Lung (tissue), 12 donors: Measurements from ENCODE around the gene ACTR5. TPM values are rescaled to one million over a fixed set of nuclear protein-coding genes. Genes with fewer than 3 reads are reported as not detected.

ENCODE experiments used
- ATAC-seq: fragments of 200-7000 bp; cut with Tn5 transposase; one replicate; pipeline ENCODE4 v1.9.1; 2020; ENCODE audit warnings: moderate number of reproducible peaks; ENCODE audit not compliant: insufficient read depth, low FRiP score
- DNase-seq, 3 donors: peaks; one replicate each; pipeline ENCODE4 v3.0.0-alpha.2; 2013 to 2017
- H3K27ac ChIP-seq, 2 donors: one replicate each; pipeline ENCODE4 v1.5.1; 2013; ENCODE audit warnings: mild to moderate bottlenecking in 2 of 2, moderate library complexity in 2 of 2, control low read depth in 1 of 2, inconsistent platforms in 1 of 2, low read depth in 1 of 2, low read length in 1 of 2
- H3K27me3 ChIP-seq, 3 donors: one replicate each; pipeline ENCODE4 v1.5.1; 2013; ENCODE audit warnings: low read length in 2 of 3; ENCODE audit not compliant: control insufficient read depth in 3 of 3, insufficient read depth in 3 of 3
- H3K36me3 ChIP-seq, 4 donors: one replicate each; pipeline ENCODE4 v1.5.1; 2013; ENCODE audit warnings: low read length in 4 of 4, mild to moderate bottlenecking in 1 of 4, moderate library complexity in 1 of 4; ENCODE audit not compliant: control insufficient read depth in 4 of 4, insufficient read depth in 4 of 4
- H3K4me1 ChIP-seq, 5 donors: one replicate each; pipeline ENCODE4 v1.5.1; 2013; ENCODE audit warnings: low read length in 5 of 5, mild to moderate bottlenecking in 2 of 5, moderate library complexity in 1 of 5; ENCODE audit not compliant: control insufficient read depth in 5 of 5, insufficient read depth in 5 of 5
- H3K4me3 ChIP-seq: one replicate; pipeline ENCODE4 v1.5.1; 2013; ENCODE audit warnings: mild to moderate bottlenecking, control low read depth, moderate library complexity
- H3K9ac ChIP-seq, 2 donors: one replicate each; pipeline ENCODE4 v1.5.1; 2013; ENCODE audit warnings: low read length in 2 of 2, control low read depth in 1 of 2; ENCODE audit not compliant: insufficient read depth in 1 of 2
- H3K9me3 ChIP-seq, 4 donors: one replicate each; pipeline ENCODE4 v1.5.1; 2013; ENCODE audit warnings: low read length in 3 of 4, mild to moderate bottlenecking in 1 of 4, moderate library complexity in 1 of 4; ENCODE audit not compliant: control insufficient read depth in 4 of 4, insufficient read depth in 3 of 4
- CTCF ChIP-seq: IDR thresholded peaks from 2 replicates; pipeline ENCODE4 v1.5.1; 2012; ENCODE audit warnings: mild to moderate bottlenecking; ENCODE audit errors: control extremely low read depth, extremely low read depth
- WGBS, 2 donors: extraction: QIAGEN DNeasy Blood & Tissue Kit; methylation state at CpG; one replicate each; pipeline ENCODE4 v1.1.7; 2013; 5-methylcytosine and 5-hydroxymethylcytosine counted together
- polyA plus RNA-seq, 2 donors: library from polyadenylated mRNA; stranded (reverse); fragments of 200-250 nt; gene quantifications; one replicate each; pipeline ENCODE4 v1.2.1, GENCODE V29; 2013
- total RNA-seq, 2 donors: library from RNA; depleted of rRNA in 1 of 2; stranded (reverse); fragments of >200 nt in 1 of 2; gene quantifications; one replicate each; pipeline ENCODE4 v1.2.1, GENCODE V29; 2014 to 2021
- donor health status: control.
- donor health status: control.
- donor health status: Bipolar disorder and iron deficiency.
- donor health status: healthy.
- donor health status: DM: yes; HTN: yes; CAD: no.

Gene ACTR5
- total and polyA plus RNA-seq, 4 donors, result 5.3 to 9.5 (median 6.4) TPM

- no peak overlapping the region for H3K9ac ChIP-seq
- H3K4me3 ChIP-seq, result no peak overlapping the region
- no peak overlapping the region for H3K27ac ChIP-seq
- peaks cover 0 to 16% (median 0%) of the 10 kb centered on the region in 4 donors for H3K9me3 ChIP-seq
- 87 to 93% methylated on average over 7 of the region's 7 CpGs for WGBS, 2 donors
- ATAC-seq (no peak), DNase-seq (no peak)
- TF ChIP-seq CTCF, result no peak
- H3K27me3 ChIP-seq, result no peaks in the 10 kb centered on the region
- H3K36me3 ChIP-seq, result no peaks in the 10 kb centered on the region
- no peaks in the 10 kb centered on the region for H3K4me1 ChIP-seq
These were observed 39.6 kb downstream of the ACTR5 start for GRCh38 chr20:38787870-38788269.

GRCh38 chr20:38789503-38790199 is 41.4 kb downstream of the ACTR5 start:
- Histone ChIP-seq H3K27ac (no peak overlapping the region), H3K27me3 (peaks cover 0 to 2% (median 0%) of the 10 kb centered on the region in 3 donors), H3K9me3 (peaks cover 0 to 16% (median 0%) of the 10 kb centered on the region in 4 donors), H3K4me1 (no peaks in the 10 kb centered on the region), H3K9ac (no peak overlapping the region), H3K4me3 (no peak overlapping the region), H3K36me3 (no peaks in the 10 kb centered on the region)
- 85 to 87% methylated on average over 6 to 7 of the region's 7 CpGs for WGBS, 2 donors
- ATAC-seq (no peak), DNase-seq (no peak)
- no peak for TF ChIP-seq CTCF

GRCh38 chr20:38790200-38791053 is 42.2 kb downstream of the ACTR5 start:
- Histone ChIP-seq H3K4me3 (no peak overlapping the region), H3K9ac (no peak overlapping the region), H3K4me1 (no peaks in the 10 kb centered on the region), H3K36me3 (no peaks in the 10 kb centered on the region), H3K9me3 (peaks cover 0 to 16% (median 0%) of the 10 kb centered on the region in 4 donors), H3K27me3 (peaks cover 0 to 2% (median 0%) of the 10 kb centered on the region in 3 donors), H3K27ac (no peak overlapping the region)
- DNase-seq, result peak in 1 of 3 donors; percentile 35
- no peak for TF ChIP-seq CTCF
- WGBS, 2 donors, result 48 to 52% methylated on average over 16 of the region's 16 CpGs
- ATAC-seq, result no peak
